H9 (cell line): ENCODE measurements around the gene MSI2. TPM values are rescaled to one million over a fixed set of nuclear protein-coding genes. Genes with fewer than 3 reads are reported as not detected.

ENCODE experiments used
- DNase-seq: peaks from one replicate; pipeline ENCODE4 v3.0.0-alpha.2; 2017
- H2AFZ ChIP-seq: one replicate; pipeline ENCODE4 v1.6.1; 2013; ENCODE audit warnings: mild to moderate bottlenecking, low read length, control low read depth, moderate library complexity
- H2AK5ac ChIP-seq: 2 replicates; pipeline ENCODE4 v1.6.1; 2013; ENCODE audit warnings: low read length, control low read depth, mixed read lengths; ENCODE audit not compliant: insufficient read length
- H2BK120ac ChIP-seq: one replicate; pipeline ENCODE4 v1.6.1; 2013; ENCODE audit warnings: low read depth, mild to moderate bottlenecking, low read length, control low read depth, inconsistent platforms; ENCODE audit not compliant: poor library complexity, severe bottlenecking
- H2BK12ac ChIP-seq: 2 replicates; pipeline ENCODE4 v1.6.1; 2013; ENCODE audit warnings: low read length, control low read depth, mixed read lengths, low read depth; ENCODE audit not compliant: insufficient read length
- H2BK15ac ChIP-seq: 2 replicates; pipeline ENCODE4 v1.6.1; 2013; ENCODE audit warnings: low read depth, low read length, control low read depth
- H2BK20ac ChIP-seq: one replicate; pipeline ENCODE4 v1.6.1; 2013; ENCODE audit warnings: low read depth, mild to moderate bottlenecking, low read length, control low read depth, inconsistent platforms; ENCODE audit not compliant: poor library complexity, severe bottlenecking
- H2BK5ac ChIP-seq: 2 replicates; pipeline ENCODE4 v1.6.1; 2013; ENCODE audit warnings: low read length, control low read depth, mixed read lengths; ENCODE audit not compliant: insufficient read length
- H3K14ac ChIP-seq: 2 replicates; pipeline ENCODE4 v1.6.1; 2013; ENCODE audit warnings: low read length, control low read depth; ENCODE audit not compliant: insufficient read depth
- H3K18ac ChIP-seq: 2 replicates; pipeline ENCODE4 v1.6.1; 2013; ENCODE audit warnings: low read depth, mild to moderate bottlenecking, mixed read lengths, low read length, control low read depth; ENCODE audit not compliant: insufficient read length
- H3K23ac ChIP-seq: 2 replicates; pipeline ENCODE4 v1.6.1; 2013; ENCODE audit warnings: low read length, control low read depth, mixed read lengths, low read depth; ENCODE audit not compliant: insufficient read length
- H3K23me2 ChIP-seq: 2 replicates; pipeline ENCODE4 v1.6.1; 2013; ENCODE audit warnings: low read depth, mild to moderate bottlenecking, mixed read lengths, low read length, control low read depth; ENCODE audit not compliant: insufficient read length, poor library complexity, severe bottlenecking
- H3K27ac ChIP-seq: 2 replicates; pipeline ENCODE4 v1.5.1; 2013; ENCODE audit warnings: low read length, control low read depth, mixed read lengths, low read depth; ENCODE audit not compliant: insufficient read length
- H3K27me3 ChIP-seq: 2 replicates; pipeline ENCODE4 v1.6.1; 2013; ENCODE audit warnings: low read length, control low read depth, inconsistent platforms; ENCODE audit not compliant: insufficient read depth
- H3K4ac ChIP-seq: 2 replicates; pipeline ENCODE4 v1.6.1; 2013; ENCODE audit warnings: low read depth, mild to moderate bottlenecking, control low read depth, inconsistent platforms, low read length, moderate library complexity
- H3K4me1 ChIP-seq: 2 replicates; pipeline ENCODE4 v1.6.1; 2013; ENCODE audit warnings: low read length, control low read depth, inconsistent platforms; ENCODE audit not compliant: insufficient read depth
- H3K4me2 ChIP-seq: 2 replicates; pipeline ENCODE4 v1.6.1; 2013; ENCODE audit warnings: low read length, control low read depth, mixed read lengths; ENCODE audit not compliant: insufficient read length, insufficient read depth
- H3K56ac ChIP-seq: 2 replicates; pipeline ENCODE4 v1.6.1; 2013; ENCODE audit warnings: low read depth, mild to moderate bottlenecking, mixed read lengths, low read length, control low read depth; ENCODE audit not compliant: insufficient read length
- H3K79me1 ChIP-seq: 2 replicates; pipeline ENCODE4 v1.6.1; 2013; ENCODE audit warnings: low read depth, mild to moderate bottlenecking, moderate library complexity, low read length, control low read depth, inconsistent platforms; ENCODE audit not compliant: insufficient read depth, poor library complexity, severe bottlenecking
- H3K79me2 ChIP-seq: 2 replicates; pipeline ENCODE4 v1.6.1; 2013; ENCODE audit warnings: low read length, control low read depth, inconsistent platforms; ENCODE audit not compliant: insufficient read depth
- H3K9ac ChIP-seq: 2 replicates; pipeline ENCODE4 v1.6.1; 2013; ENCODE audit warnings: low read length, control low read depth, mixed read lengths; ENCODE audit not compliant: insufficient read length; ENCODE audit errors: extremely low read depth
- H3K9me3 ChIP-seq: one replicate; pipeline ENCODE4 v1.6.1; 2013; ENCODE audit warnings: low read depth, low read length, inconsistent platforms; ENCODE audit not compliant: control insufficient read depth
- H3T11ph ChIP-seq: one replicate; pipeline ENCODE4 v1.6.1; 2013; ENCODE audit warnings: mild to moderate bottlenecking, low read length, control low read depth, inconsistent platforms
- H4K20me1 ChIP-seq: one replicate; pipeline ENCODE4 v1.6.1; 2013; ENCODE audit not compliant: control insufficient read depth, insufficient read length, insufficient read depth
- H4K5ac ChIP-seq: 2 replicates; pipeline ENCODE4 v1.6.1; 2013; ENCODE audit warnings: low read depth, mild to moderate bottlenecking, mixed read lengths, low read length, control low read depth; ENCODE audit not compliant: insufficient read length
- H4K8ac ChIP-seq: replicated peaks from 2 replicates; pipeline ENCODE4 v1.6.1; 2013; ENCODE audit warnings: low read length, control low read depth, mixed read lengths, low read depth; ENCODE audit not compliant: insufficient read length
- H4K91ac ChIP-seq: 2 replicates; pipeline ENCODE4 v1.6.1; 2013; ENCODE audit warnings: low read depth, mild to moderate bottlenecking, moderate library complexity, mixed read lengths, low read length, control low read depth; ENCODE audit not compliant: insufficient read length
- H3K27ac Mint-ChIP-seq, 3 experiments: 2 replicates in 2 of 3; 3 replicates in 1 of 3; pipeline ENCODE4 v1.8.0; 2020 to 2021; ENCODE audit warnings: mixed read lengths in 3 of 3, mild to moderate bottlenecking in 1 of 3, moderate library complexity in 1 of 3
- H3K27me3 Mint-ChIP-seq: 2 replicates; pipeline ENCODE4 v1.8.0; 2021; ENCODE audit warnings: low read depth, mild to moderate bottlenecking, moderate library complexity, mixed read lengths
- H3K36me3 Mint-ChIP-seq, 3 experiments: 2 replicates in 2 of 3; 3 replicates in 1 of 3; pipeline ENCODE4 v1.8.0; 2020 to 2021; ENCODE audit warnings: low read depth in 3 of 3, mixed read lengths in 3 of 3; ENCODE audit not compliant: insufficient read depth in 1 of 3
- H3K4me1 Mint-ChIP-seq, 2 experiments: 2 replicates each; pipeline ENCODE4 v1.8.0; 2020; ENCODE audit warnings: mixed read lengths in 2 of 2
- H3K4me3 Mint-ChIP-seq, 2 experiments: 2 replicates in 1 of 2; 3 replicates in 1 of 2; pipeline ENCODE4 v1.8.0; 2020 to 2021; ENCODE audit warnings: mild to moderate bottlenecking in 2 of 2, mixed read lengths in 2 of 2, moderate library complexity in 1 of 2
- H3K9me3 Mint-ChIP-seq, 2 experiments: 2 replicates in 1 of 2; 3 replicates in 1 of 2; pipeline ENCODE4 v1.8.0; 2020; ENCODE audit warnings: mild to moderate bottlenecking in 2 of 2, mixed read lengths in 2 of 2, moderate library complexity in 1 of 2
- CTCF ChIP-seq: fragments of 200-600 bp; sonication (generic); conservative IDR thresholded peaks from 3 replicates; pipeline ENCODE4 v1.8.0; 2021; ENCODE audit warnings: antibody characterized with exemption, mild to moderate bottlenecking
- WGBS: extraction: QIAGEN DNeasy Blood & Tissue Kit; methylation state at CpG from one replicate; pipeline ENCODE4 v1.1.7; 2013; ENCODE audit warnings: missing lambda C conversion rate, low lambda C conversion rate, mixed read lengths; ENCODE audit not compliant: insufficient read length; ENCODE audit errors: extremely low coverage; 5-methylcytosine and 5-hydroxymethylcytosine counted together
- total RNA-seq: library from RNA; stranded (reverse); gene quantifications from 2 replicates; pipeline ENCODE4 v1.2.1, GENCODE V29; 2021

The MSI2 gene
- total RNA-seq, 1 experiment from 2014 or later, result 98.5 TPM

GRCh38 chr17:57385975-57386374 is 129.7 kb downstream of the MSI2 start:
- no peaks in the 10 kb centered on the region for H4K20me1 ChIP-seq
- H3K23me2 ChIP-seq, result no peaks in the 10 kb centered on the region

More at GRCh38 chr17:57385975-57386374, 129.7 kb downstream of the MSI2 start:
- no peak for TF ChIP-seq CTCF
- Histone ChIP-seq H2BK12ac (no peak overlapping the region), H3K4me2 (no peak overlapping the region), H3K23ac (no peak overlapping the region), H3K14ac (no peak overlapping the region), H3K27ac (no peak overlapping the region), H3K79me2 (no peaks in the 10 kb centered on the region), H3K18ac (no peak overlapping the region), H2BK120ac (no peak overlapping the region), H2BK20ac (no peak overlapping the region), H3K27me3 (no peaks in the 10 kb centered on the region), H3K4ac (no peak overlapping the region), H2AK5ac (no peak overlapping the region), H3K9me3 (peaks cover 4% of the 10 kb centered on the region), H3T11ph (no peak overlapping the region), H3K4me1 (peaks cover 14% of the 10 kb centered on the region; the same call in 1 of the 2 replicates), H4K8ac (no peak overlapping the region), H2BK15ac (no peak overlapping the region), H4K91ac (no peak overlapping the region), H3K9ac (no peak overlapping the region), H3K79me1 (no peaks in the 10 kb centered on the region), H2BK5ac (no peak overlapping the region), H3K56ac (no peak overlapping the region), H4K5ac (no peak overlapping the region), H2AFZ (no peak overlapping the region)
- DNase-seq, result no peak
- no peak overlapping the region for H3K4me3 Mint-ChIP-seq
- H3K27me3 Mint-ChIP-seq, result no peaks in the 10 kb centered on the region
- no CpG with 5 or more reads among the region's 4 CpGs for WGBS
- no peak overlapping the region for H3K27ac Mint-ChIP-seq
- peaks cover 7 to 9% of the 10 kb centered on the region in 2 experiments; a peak in 4 of 5 replicates for H3K9me3 Mint-ChIP-seq
- H3K4me1 Mint-ChIP-seq, result peaks cover 35 to 45% of the 10 kb centered on the region in 2 experiments
- H3K36me3 Mint-ChIP-seq, result peaks cover 14 to 21% (median 15%) of the 10 kb centered on the region in 3 experiments
